ENCODE data around the gene TRIP6.
"Not testable (repeated sequence)": the region's sequence is repeated elsewhere in the genome, so short reads cannot be mapped to it uniquely, and the experiment has no call there.

TRIP6 gene

DNA sequence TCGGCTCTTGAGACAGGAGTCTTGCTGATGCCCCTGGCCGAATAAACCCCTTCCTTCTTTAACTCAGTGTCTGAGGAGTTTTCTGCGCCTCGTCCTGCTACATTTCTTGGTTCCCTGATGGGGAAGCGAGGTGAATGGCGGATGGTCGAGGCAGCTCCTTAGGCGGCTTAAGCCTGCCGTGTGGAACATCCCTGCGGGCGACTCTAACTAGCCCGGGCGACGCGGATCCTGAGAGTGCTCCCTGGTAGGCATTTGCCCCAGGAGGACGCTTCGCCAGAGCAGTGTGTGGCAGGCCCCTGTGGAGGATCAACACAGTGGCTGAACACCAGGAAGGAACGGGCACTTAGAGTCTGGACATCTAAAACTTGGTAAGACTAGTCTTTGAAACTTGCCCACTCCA lies 27.8 kb upstream of the TRIP6 start:
- no peak for DNase-seq

DNA sequence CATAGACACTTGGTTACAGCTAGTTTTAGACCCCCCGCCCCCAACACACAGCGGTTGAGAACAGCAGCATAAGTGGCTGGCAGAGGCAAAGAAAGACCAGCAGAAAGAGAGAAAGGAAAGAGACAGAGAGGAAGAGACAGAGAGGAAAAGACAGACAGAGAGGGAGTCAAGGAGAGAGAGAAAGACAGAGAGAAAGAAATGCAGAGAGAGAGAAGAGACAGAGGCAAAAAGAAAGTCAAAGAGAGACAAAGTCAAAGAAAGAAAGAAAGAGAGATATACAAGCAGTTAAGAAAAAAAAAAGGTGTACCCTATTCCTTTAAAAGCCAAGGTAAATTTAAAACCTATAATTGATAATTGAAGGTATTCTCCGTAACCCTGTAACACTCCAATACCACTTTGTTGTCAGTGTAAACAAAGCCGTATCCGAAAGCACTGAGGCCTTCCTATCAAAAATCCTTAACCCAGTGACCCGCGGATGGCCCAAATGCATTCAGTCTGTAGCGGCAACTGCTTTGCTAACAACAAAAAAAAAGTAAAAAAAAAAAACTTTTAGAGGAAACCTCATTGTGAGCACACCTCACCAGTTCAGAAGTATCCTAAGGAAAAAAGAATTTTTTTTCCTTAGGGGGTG lies 26.6 kb upstream of the TRIP6 start:
- DNase-seq, result no peak

GRCh38 chr7:100847360-100847759 lies 19.8 kb upstream of the TRIP6 start:
- DNase-seq, result no peak

- peak; percentile 9 for DNase-seq
Measured at GRCh38 chr7:100852048-100852872, 14.9 kb upstream of the TRIP6 start, which contains the start of gene SLC12A9. Gene SLC12A9 (plus strand): TSS chr7:100852713. CDS start chr7:100854198, 1,485 bp downstream.

DNA sequence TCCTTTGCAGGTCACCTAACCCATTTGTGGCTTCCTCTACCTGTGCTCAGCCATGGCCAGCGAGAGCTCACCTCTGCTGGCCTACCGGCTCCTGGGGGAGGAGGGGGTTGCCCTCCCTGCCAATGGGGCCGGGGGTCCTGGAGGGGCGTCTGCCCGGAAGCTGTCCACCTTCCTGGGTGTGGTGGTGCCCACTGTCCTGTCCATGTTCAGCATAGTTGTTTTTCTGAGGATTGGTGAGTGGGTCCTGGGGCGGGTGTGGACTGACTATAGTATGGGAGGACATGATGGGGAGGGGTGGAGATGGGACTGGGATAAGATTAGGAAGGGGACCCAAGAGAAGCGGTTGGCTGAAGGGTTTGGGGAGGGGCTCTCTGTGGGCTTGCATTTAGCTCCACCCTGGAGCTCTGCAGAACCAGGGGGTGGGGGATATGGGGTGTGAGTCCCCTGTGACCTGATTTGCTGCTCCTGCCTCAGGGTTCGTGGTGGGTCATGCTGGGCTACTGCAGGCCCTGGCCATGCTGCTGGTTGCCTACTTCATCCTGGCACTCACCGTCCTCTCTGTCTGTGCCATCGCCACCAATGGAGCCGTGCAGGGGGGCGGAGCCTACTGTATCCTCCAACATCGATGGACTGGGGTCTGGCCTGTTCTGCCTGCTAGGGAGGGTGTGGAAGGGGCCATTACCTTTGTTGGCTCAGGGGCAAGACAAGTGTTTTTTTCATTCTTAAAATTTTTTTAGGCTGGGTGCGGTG lies 12.9 kb upstream of the TRIP6 start:
- no peak for DNase-seq

GRCh38 chr7:100854899-100855298 lies 12.3 kb upstream of the TRIP6 start:
- not testable (repeated sequence) for DNase-seq

GRCh38 chr7:100855515-100855914 lies 11.7 kb upstream of the TRIP6 start:
- no peak for DNase-seq

- DNase-seq, result no peak
Measured at GRCh38 chr7:100856871-100857282, 10.3 kb upstream of the TRIP6 start.

DNA sequence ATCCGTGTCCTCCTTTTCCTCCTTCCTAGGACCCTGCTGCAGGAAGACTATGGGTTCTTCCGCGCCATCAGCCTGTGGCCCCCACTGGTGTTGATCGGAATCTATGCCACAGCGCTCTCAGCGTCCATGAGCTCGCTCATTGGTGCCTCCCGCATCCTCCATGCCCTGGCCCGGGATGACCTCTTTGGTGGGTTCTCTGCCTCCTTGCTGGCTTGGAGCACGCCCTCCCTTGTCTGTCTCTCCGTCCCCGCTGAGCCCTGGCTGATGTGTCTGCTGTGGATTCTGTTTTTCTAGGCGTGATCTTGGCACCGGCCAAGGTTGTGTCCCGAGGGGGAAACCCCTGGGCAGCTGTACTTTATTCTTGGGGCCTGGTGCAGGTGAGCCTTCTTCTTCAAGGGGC lies 7.3 kb upstream of the TRIP6 start:
- DNase-seq, result no peak

- DNase-seq, result no peak
Measured at GRCh38 chr7:100860702-100861615, 6.2 kb upstream of the TRIP6 start.

DNA sequence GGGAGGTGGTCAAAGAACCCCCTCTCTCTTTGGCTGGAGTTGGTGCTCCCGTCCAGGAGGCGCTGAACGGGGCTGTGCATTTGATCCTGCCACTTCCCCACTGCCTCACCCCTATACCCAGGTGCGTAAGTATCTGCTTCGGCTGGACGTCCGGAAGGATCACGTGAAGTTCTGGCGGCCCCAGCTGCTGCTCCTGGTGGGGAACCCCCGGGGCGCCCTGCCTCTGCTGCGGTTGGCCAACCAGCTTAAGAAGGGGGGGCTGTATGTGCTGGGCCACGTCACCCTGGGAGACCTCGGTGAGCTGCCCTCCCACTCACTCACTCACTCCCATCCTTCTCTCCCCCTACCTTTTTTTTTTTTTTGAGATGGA lies 5.6 kb upstream of the TRIP6 start:
- DNase-seq, result no peak

DNA sequence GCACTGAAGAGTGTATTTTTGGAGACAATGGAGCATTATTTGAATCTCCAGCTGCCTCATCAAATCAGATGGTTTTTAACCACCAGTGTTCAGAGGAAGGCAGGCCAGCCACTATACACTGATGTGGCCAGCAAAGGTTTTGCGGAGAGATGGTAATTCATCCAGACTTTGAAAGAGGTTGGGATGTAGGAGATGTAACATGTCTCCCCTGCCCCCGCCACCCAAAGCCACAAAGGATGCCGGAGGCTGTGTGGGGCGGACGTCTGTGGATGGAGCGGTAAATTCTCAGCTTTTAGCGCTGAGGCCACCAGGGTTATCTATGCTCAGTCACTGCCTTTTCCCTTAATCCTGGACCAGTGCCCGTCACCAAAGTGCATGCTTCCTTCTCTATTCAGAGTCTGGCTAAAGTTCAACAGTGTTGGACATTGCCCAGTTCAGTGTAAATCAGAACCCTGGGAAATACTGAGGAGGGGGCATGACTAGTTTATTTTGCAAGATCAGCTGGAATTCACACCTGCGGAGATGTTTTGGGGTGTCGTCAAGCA lies 3.7 kb upstream of the TRIP6 start:
- DNase-seq, result no peak

- DNase-seq, result no peak
Measured at GRCh38 chr7:100864263-100864845, 2.8 kb upstream of the TRIP6 start.

DNA sequence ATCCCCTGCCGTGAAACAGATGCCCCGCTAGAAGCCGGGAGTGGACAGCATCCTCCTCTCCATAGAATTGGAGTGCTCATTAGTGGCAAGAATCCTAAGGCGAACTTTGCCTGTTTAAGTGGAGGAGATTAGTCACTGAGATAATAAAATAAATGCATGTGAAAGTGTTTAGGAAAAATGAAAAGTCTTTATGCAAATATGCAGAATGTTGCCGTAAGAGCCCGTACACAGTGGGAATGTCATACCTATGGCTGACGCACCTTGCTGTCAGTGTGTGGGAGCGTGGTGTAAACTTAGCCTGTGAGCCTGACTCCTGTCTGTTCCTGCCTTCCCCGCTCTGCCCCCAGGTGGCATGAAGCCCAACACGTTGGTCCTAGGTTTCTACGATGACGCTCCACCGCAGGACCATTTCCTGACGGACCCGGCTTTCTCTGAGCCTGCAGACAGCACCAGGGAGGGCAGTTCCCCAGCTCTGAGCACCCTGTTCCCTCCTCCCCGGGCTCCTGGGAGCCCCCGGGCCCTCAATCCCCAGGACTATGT lies 1.7 kb upstream of the TRIP6 start:
- DNase-seq, result no peak

DNA sequence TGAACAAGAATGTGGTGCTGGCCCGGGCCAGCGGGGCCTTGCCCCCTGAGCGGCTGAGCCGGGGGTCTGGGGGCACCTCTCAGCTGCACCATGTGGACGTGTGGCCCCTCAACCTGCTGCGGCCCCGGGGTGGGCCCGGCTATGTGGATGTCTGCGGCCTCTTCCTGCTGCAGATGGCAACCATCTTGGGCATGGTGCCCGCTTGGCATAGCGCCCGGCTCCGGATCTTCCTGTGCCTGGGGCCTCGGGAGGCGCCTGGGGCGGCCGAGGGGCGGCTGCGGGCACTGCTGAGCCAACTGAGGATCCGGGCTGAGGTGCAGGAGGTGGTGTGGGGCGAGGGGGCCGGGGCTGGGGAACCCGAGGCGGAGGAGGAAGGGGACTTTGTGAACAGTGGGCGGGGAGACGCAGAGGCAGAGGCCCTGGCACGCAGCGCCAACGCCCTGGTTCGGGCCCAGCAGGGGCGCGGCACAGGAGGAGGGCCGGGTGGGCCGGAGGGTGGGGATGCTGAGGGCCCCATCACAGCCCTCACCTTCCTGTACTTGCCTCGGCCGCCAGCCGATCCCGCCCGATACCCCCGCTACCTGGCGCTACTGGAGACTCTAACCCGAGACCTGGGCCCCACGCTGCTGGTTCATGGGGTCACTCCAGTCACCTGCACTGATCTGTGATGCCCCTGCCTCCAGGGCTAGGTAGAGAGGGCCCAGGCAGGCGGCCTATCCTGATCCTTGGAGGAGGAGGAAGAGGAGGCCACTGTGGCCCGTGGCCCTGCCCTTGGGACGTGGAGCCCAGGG lies 1.1 kb upstream of the TRIP6 start:
- no peak for DNase-seq

GRCh38 chr7:100866729-100867039 lies 503 bp upstream of the TRIP6 start:
- DNase-seq, result no peak

DNA sequence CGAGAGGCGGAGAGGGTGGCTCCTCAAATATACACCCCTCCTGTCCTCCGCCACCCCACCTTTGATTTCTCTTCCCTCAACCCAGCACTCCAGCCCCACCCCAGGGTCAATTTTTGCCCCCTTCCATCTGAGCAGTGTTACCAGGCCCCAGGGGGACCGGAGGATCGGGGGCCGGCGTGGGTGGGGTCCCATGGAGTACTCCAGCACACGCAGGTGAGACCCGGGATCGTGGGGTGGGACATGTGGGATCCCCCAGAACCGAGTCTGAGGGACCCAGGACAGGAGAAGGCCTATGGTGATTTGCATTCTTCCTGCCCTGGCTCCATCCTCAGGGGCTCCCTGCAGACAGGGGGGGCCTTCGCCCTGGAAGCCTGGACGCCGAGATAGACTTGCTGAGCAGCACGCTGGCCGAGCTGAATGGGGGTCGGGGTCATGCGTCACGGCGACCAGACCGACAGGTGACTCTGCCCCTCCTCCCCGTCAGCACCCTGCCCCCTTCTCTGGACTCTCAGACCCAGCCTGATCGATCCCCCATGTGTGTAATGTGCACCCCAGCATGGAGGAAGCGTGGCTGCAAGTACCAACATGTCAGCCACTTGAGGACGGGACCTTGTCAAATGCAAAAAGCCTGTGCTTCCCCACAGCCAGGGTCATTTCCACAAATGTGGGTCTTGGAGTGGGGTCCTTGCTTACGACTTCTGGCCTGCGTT lies 744 bp downstream of the TRIP6 start:
- DNase-seq, result no peak

GRCh38 chr7:100873599-100874299 lies 6.6 kb downstream of the TRIP6 start:
- no peak for DNase-seq

DNA sequence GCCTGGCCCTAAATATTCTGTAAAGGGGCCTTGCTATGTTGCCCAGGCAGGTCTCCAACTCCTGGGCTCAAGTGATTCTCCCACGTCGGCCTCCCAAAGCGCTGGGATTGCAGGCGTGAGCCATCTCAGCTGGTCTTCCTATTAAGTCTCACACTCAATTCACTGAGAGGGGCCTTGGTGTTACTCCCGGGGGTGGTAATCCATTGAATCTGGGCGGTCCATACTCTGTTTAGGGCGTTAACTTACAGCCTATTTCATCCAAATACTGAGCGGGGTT lies 7.1 kb downstream of the TRIP6 start:
- no peak for DNase-seq

Measured in KG1 (cell line).